Measurements from ENCODE around the gene CNTN1. TPM values are rescaled to one million over a fixed set of nuclear protein-coding genes. Genes with fewer than 3 reads are reported as not detected.

Gene CNTN1
- total and polyA plus RNA-seq, 9 of the 15 experiments (the other 6 are each of a cell fraction or from before 2014, with no cell fraction given) = 0.16 TPM; not detected in 8

GRCh38 chr12:41121374-41121773, 429.1 kb downstream of the CNTN1 start (continued):
- TF ChIP-seq ZBTB43 (CRISPR knock-in tag; IDR thresholded peaks at IDR 0.05) = no peak
